SU-DHL-6 (cell line): ENCODE data around the gene CHPF2.

Experiments
- EZH2phosphoT487 ChIP-seq: fragments of 200-600 bp; sonication (generic), shearing (Covaris generic); conservative IDR thresholded peaks from 2 replicates; pipeline ENCODE4 v1.6.1; 2018; ENCODE audit warnings: mild to moderate bottlenecking, antibody characterized with exemption, low read length, moderate library complexity, mixed read lengths
- TF ChIP-seq, protein P1 (sequence below): fragments of 200-600 bp; sonication (generic); IDR thresholded peaks from one replicate; pipeline ENCODE4 v1.5.1; 2017; ENCODE audit warnings: antibody characterized with exemption, mild to moderate bottlenecking, low read length, moderate library complexity; ENCODE audit not compliant: insufficient read depth, poor library complexity, severe bottlenecking

DNA sequence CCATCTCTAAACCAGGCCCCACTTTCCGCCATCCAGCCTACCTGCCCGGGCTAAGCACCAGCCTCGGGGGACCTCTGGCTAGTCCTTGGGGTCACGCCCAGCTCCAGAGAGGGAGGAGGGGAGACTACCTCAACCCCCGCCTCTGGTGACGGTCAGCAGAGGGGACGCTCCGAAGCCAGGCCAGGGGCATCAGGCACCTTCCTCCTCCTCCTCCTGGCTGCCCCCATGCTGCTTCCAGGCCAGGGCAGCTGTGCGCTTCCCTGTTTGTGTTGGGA lies 20.2 kb downstream of the CHPF2 start:
- TF ChIP-seq, protein P1, sequence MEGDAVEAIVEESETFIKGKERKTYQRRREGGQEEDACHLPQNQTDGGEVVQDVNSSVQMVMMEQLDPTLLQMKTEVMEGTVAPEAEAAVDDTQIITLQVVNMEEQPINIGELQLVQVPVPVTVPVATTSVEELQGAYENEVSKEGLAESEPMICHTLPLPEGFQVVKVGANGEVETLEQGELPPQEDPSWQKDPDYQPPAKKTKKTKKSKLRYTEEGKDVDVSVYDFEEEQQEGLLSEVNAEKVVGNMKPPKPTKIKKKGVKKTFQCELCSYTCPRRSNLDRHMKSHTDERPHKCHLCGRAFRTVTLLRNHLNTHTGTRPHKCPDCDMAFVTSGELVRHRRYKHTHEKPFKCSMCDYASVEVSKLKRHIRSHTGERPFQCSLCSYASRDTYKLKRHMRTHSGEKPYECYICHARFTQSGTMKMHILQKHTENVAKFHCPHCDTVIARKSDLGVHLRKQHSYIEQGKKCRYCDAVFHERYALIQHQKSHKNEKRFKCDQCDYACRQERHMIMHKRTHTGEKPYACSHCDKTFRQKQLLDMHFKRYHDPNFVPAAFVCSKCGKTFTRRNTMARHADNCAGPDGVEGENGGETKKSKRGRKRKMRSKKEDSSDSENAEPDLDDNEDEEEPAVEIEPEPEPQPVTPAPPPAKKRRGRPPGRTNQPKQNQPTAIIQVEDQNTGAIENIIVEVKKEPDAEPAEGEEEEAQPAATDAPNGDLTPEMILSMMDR, result no peak
- TF ChIP-seq EZH2phosphoT487, result no peak
